Testis (tissue), 3 donors: ENCODE measurements around the gene HNF4A. TPM values are rescaled to one million over a fixed set of nuclear protein-coding genes. Genes with fewer than 3 reads are reported as not detected.

ENCODE experiments used
- DNase-seq: peaks from one replicate; pipeline ENCODE4 v3.0.0-alpha.2; 2019
- H3K27ac ChIP-seq, 2 donors: fragments of 200-600 bp; sonication (generic); one replicate each; pipeline ENCODE4 v1.5.1; 2019
- H3K27me3 ChIP-seq: fragments of 200-600 bp; sonication (generic); one replicate; pipeline ENCODE4 v1.5.1; 2019
- H3K36me3 ChIP-seq: fragments of 200-600 bp; sonication (generic); one replicate; pipeline ENCODE4 v1.5.1; 2017; ENCODE audit warnings: low read depth; ENCODE audit errors: missing control alignments
- H3K4me1 ChIP-seq: fragments of 200-600 bp; sonication (generic); one replicate; pipeline ENCODE4 v1.5.1; 2019
- H3K4me3 ChIP-seq, 2 donors: fragments of 200-600 bp; sonication (generic); one replicate each; pipeline ENCODE4 v1.5.1; 2017 to 2019
- H3K9me3 ChIP-seq: fragments of 200-600 bp; sonication (generic); one replicate; pipeline ENCODE4 v1.5.1; 2017
- CTCF ChIP-seq, 3 experiments: fragments of 450-650 bp in 2 of 3; fragments of 200-600 bp in 1 of 3; sonication (generic) in 1 of 3; IDR thresholded peaks; one replicate each; pipeline ENCODE4 v1.5.1; 2016 to 2019; ENCODE audit warnings: antibody characterized with exemption in 3 of 3, mild to moderate bottlenecking in 2 of 3, moderate library complexity in 1 of 3
- POLR2A ChIP-seq: fragments of 450-650 bp; IDR thresholded peaks from one replicate; pipeline ENCODE4 v1.6.1; 2017; ENCODE audit warnings: antibody characterized with exemption, mild to moderate bottlenecking, moderate library complexity
- WGBS, 2 donors: methylation state at CpG; one replicate each; pipeline ENCODE4 v1.1.5; 2018; 5-methylcytosine and 5-hydroxymethylcytosine counted together
- intact Hi-C: fragments of 100-400 bp; cut with DNase I; formaldehyde crosslinking; loops from one replicate; pipeline ENCODE4 v1.15.1; 2023; ENCODE audit warnings: low total_unique reads
- polyA plus RNA-seq: library from polyadenylated mRNA; stranded (reverse); fragments of 350-450 nt; fragmentation: Illumina TruSeq; extraction: RNeasy Lipid Tissue Mini Kit (QIAGEN cat#74804); gene quantifications from one replicate; pipeline ENCODE4 v1.2.3, GENCODE V29; 2014; ENCODE audit warnings: low read depth, low replicate concordance; ENCODE audit not compliant: insufficient read depth
- total RNA-seq, 2 donors: library from RNA; depleted of rRNA; stranded (reverse); fragments of >200 nt; gene quantifications; one replicate each; pipeline ENCODE4 v1.2.3, GENCODE V29; 2016

HNF4A gene
- total and polyA plus RNA-seq, 3 donors from 2014 or later, result 1.2 to 2.5 (median 1.4) TPM

- 59 to 61% methylated on average over 15 of the region's 15 CpGs for WGBS, 2 donors
- H3K27me3 ChIP-seq, result no peaks in the 10 kb centered on the region
Measured at GRCh38 chr20:44336086-44336485, 19.4 kb upstream of the HNF4A start.

GRCh38 chr20:44336725-44337380, 18.6 kb upstream of the HNF4A start, which contains the start of gene R3HDML:
TSS of gene R3HDML (plus strand) at chr20:44337043. CDS start at chr20:44337158, 115 bp downstream.
- H3K27ac ChIP-seq, result no peak within 1 kb of the TSS
- no peaks in the 10 kb centered on the region for H3K4me1 ChIP-seq
- no peaks in the 10 kb centered on the region for H3K9me3 ChIP-seq
- 88 to 91% methylated on average over 4 to 16 of the region's 16 CpGs for WGBS, 2 donors
- TF ChIP-seq POLR2A (no peak), CTCF (IDR thresholded peaks at IDR 0.05) (no peak)
- intact Hi-C loops, result no loop called here
- H3K27me3 ChIP-seq, result no peaks in the 10 kb centered on the region
- DNase-seq, result no peak
- no peak within 1 kb of the TSS for H3K4me3 ChIP-seq
- no peaks in the 10 kb centered on the region for H3K36me3 ChIP-seq

More at GRCh38 chr20:44336086-44336485, 19.4 kb upstream of the HNF4A start:
- DNase-seq, result no peak
- TF ChIP-seq CTCF (IDR thresholded peaks at IDR 0.05) (no peak), POLR2A (no peak)
- no peaks in the 10 kb centered on the region for H3K9me3 ChIP-seq
- no peaks in the 10 kb centered on the region for H3K4me1 ChIP-seq
- intact Hi-C loops, result no loop called here
- no peak overlapping the region for H3K4me3 ChIP-seq
- no peaks in the 10 kb centered on the region for H3K36me3 ChIP-seq
- no peak overlapping the region for H3K27ac ChIP-seq

- Histone ChIP-seq H3K9me3 (no peaks in the 10 kb centered on the region), H3K4me1 (no peaks in the 10 kb centered on the region), H3K4me3 (no peak overlapping the region), H3K27me3 (no peaks in the 10 kb centered on the region), H3K36me3 (no peaks in the 10 kb centered on the region), H3K27ac (no peak overlapping the region)
- DNase-seq, result no peak
- intact Hi-C loops, result no loop called here
- 55 to 66% methylated on average over 6 of the region's 6 CpGs for WGBS, 2 donors
- TF ChIP-seq POLR2A (no peak), CTCF (IDR thresholded peaks at IDR 0.05) (no peak)
Measured at GRCh38 chr20:44342248-44342647, 13.3 kb upstream of the HNF4A start.

DNA sequence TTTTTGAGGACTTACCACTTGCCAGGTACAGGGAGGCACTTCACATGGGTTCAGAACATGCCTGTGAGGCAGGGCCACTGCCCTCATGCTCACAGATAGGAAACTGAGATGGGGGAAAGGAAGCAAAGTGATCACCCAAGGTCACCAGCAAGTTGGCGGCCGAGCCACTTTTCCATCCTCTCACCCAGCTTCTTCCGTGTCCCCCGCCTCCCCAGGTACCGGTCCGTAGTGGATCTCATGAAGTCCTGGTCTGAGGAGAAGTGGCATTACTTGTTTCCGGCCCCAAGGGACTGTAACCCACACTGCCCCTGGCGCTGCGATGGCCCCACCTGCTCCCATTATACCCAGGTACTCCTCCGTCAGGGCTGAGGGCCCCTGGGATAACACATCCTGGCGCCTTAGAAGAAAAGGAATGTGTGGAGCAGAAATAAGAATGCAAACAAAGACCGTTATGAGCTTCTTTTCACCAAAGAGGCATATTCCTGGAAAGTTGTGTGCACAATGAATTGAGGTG, 12.3 kb upstream of the HNF4A start:
- Histone ChIP-seq H3K36me3 (no peaks in the 10 kb centered on the region), H3K4me1 (no peaks in the 10 kb centered on the region), H3K27me3 (no peaks in the 10 kb centered on the region), H3K27ac (no peak overlapping the region), H3K4me3 (no peak overlapping the region), H3K9me3 (no peaks in the 10 kb centered on the region)
- no peak for DNase-seq
- TF ChIP-seq POLR2A, result no peak
- TF ChIP-seq CTCF (IDR thresholded peaks at IDR 0.05), result no peak
- 89 to 93% methylated on average over 12 of the region's 12 CpGs for WGBS, 2 donors
- intact Hi-C loops, result no loop called here

- no peak for DNase-seq
- Histone ChIP-seq H3K4me3 (no peak overlapping the region), H3K27me3 (no peaks in the 10 kb centered on the region), H3K4me1 (no peaks in the 10 kb centered on the region), H3K36me3 (no peaks in the 10 kb centered on the region), H3K9me3 (no peaks in the 10 kb centered on the region), H3K27ac (no peak overlapping the region)
- intact Hi-C loops, result no loop called here
- TF ChIP-seq POLR2A, result no peak
- 85 to 87% methylated on average over 4 of the region's 4 CpGs for WGBS, 2 donors
Measured at GRCh38 chr20:44344723-44345122, 10.8 kb upstream of the HNF4A start.
